Spleen (tissue), 7 donors: ENCODE results near the gene EPHA4.

Source experiments
- POLR2A ChIP-seq, 3 donors: fragments of 450-650 bp; IDR thresholded peaks; one replicate each; pipeline ENCODE4 v1.5.1; 2017; ENCODE audit warnings: antibody characterized with exemption in 3 of 3, mild to moderate bottlenecking in 1 of 3
- TF ChIP-seq, protein P1 (sequence below), 11 experiments: fragments of 200-600 bp in 7 of 11; fragments of 450-650 bp in 4 of 11; sonication (generic) in 4 of 11; IDR thresholded peaks in 8 of 11; conservative IDR thresholded peaks in 3 of 11; 1 replicate in 7 of 11; 2 replicates in 4 of 11; pipeline versions ENCODE4 v1.4.0 to v1.8.0; 2016 to 2021; ENCODE audit warnings: antibody characterized with exemption in 11 of 11, inconsistent platforms in 4 of 11, mild to moderate bottlenecking in 1 of 11
- donor health status: DM: no; HTN: no; CAD: no; lungs with moderate emphysema.
- donor health status: DM: no; HTN: no; CAD: no.
- donor health status: DM: no; HTN: no; CAD: no.

DNA sequence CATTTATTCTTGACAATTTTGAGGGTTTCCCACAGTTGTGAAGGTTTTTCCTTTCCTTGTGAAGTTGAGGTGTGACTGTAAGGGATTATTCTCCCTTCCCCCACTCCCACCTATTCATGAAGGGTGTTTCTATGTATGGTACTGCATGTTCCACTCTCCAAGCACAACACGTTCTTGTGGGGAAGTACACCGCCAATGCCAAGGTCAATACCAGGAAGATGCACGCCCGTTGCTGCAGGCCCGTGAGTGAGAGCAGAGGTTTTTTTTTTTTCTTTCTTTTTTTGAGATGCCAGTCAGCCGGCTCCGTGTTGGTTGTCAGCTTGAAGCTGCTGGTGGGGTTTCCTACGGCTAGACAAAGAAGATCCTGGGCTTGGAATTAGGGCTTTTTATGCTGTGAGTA, 38.6 kb upstream of the EPHA4 start:
- TF ChIP-seq, protein P1, sequence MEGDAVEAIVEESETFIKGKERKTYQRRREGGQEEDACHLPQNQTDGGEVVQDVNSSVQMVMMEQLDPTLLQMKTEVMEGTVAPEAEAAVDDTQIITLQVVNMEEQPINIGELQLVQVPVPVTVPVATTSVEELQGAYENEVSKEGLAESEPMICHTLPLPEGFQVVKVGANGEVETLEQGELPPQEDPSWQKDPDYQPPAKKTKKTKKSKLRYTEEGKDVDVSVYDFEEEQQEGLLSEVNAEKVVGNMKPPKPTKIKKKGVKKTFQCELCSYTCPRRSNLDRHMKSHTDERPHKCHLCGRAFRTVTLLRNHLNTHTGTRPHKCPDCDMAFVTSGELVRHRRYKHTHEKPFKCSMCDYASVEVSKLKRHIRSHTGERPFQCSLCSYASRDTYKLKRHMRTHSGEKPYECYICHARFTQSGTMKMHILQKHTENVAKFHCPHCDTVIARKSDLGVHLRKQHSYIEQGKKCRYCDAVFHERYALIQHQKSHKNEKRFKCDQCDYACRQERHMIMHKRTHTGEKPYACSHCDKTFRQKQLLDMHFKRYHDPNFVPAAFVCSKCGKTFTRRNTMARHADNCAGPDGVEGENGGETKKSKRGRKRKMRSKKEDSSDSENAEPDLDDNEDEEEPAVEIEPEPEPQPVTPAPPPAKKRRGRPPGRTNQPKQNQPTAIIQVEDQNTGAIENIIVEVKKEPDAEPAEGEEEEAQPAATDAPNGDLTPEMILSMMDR (IDR thresholded peaks at IDR 0.05 in 8 of 11, conservative IDR thresholded peaks at IDR 0.05 in 3 of 11): no peak
- TF ChIP-seq POLR2A (IDR thresholded peaks at IDR 0.05): no peak
